Stimulated activated CD8-positive, alpha-beta memory T cell treated with anti-CD3 and anti-CD28 coated beads, Interleukin-15, amount 100 ng/mL, for 24 hours (primary cell): Measurements from ENCODE around the gene NBPF11.
"Not testable (repeated sequence)": the region's sequence is repeated elsewhere in the genome, so short reads cannot be mapped to it uniquely, and the experiment has no call there.

ENCODE experiments used
- DNase-seq: peaks from one replicate; pipeline ENCODE4 v3.0.0-alpha.2; 2020; ENCODE audit warnings: low read depth

The NBPF11 gene

GRCh38 chr1:148150945-148151344, 1.1 kb downstream of the NBPF11 start:
- DNase-seq: not testable (repeated sequence)

DNA sequence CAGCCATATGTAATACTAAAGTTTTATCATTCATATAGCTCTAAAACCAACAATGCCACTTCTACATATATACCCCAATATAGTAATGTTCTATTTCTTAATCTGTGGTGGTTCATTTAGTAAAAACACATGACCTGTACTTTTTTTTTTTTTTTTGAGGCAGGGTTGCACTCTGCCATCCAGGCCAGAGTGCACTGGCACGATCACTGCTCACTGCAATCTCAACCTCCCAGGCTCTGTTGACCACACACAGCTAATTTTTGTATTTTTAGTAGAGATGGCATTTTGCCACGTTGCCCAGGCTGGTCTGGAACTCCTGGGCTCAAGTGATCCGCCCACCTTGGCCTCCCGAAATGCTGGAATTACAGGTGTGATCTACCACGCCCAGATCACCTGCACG, 2.1 kb downstream of the NBPF11 start:
- DNase-seq: not testable (repeated sequence)

GRCh38 chr1:148149050-148149815, 2.8 kb downstream of the NBPF11 start:
- not testable (repeated sequence) for DNase-seq

GRCh38 chr1:148147052-148147838, 4.8 kb downstream of the NBPF11 start:
- not testable (repeated sequence) for DNase-seq

DNA sequence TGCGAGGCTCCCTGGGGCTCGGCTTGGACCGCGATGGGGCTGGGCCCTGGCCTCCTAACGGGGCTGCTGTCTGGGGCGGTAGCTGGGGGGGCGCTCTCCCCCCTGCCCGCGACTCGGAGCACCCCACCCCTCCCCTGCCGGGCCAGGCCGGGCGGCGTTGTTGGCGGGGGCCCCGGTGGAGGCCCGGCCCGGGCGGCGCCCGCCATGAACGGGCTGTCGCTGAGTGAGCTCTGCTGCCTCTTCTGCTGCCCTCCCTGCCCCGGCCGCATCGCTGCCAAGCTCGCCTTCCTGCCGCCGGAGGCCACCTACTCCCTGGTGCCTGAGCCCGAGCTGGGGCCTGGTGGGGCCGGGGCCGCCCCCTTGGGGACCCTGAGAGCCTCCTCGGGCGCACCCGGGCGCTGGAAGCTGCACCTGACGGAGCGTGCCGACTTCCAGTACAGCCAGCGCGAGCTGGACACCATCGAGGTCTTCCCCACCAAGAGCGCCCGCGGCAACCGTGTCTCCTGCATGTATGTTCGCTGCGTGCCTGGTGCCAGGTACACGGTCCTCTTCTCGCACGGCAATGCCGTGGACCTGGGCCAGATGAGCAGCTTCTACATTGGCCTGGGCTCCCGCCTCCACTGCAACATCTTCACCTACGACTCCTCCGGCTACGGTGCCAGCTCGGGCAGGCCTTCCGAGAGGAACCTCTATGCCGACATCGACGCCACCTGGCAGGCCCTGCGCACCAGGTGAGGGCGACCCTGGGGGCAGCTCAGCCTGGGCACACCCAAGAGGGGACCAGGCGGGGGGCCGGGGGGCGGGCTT, 5.7 kb downstream of the NBPF11 start:
- DNase-seq: not testable (repeated sequence)

DNA sequence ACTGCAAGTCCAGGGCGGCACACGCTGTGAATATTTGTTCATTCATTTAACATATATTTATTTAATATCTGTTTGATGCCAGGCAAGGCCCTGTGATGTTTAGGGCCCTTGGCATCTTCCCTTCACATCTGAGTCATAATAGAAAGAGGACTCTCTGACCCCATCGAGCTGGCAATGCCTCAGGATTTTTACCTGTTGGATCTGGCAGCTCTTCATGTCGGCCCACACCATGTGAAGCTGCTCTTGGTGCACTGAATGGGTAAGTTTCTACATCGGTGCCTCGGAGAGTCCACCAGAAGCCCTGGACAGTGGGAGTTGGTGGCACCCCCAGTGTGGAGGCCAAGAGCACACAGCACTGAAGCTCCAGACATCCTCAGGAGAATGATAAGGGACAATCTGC, 8.9 kb downstream of the NBPF11 start:
- not testable (repeated sequence) for DNase-seq

GRCh38 chr1:148141936-148142335, 10.1 kb downstream of the NBPF11 start:
- DNase-seq: not testable (repeated sequence)

- DNase-seq: not testable (repeated sequence)
Measured at GRCh38 chr1:148138606-148139005, 13.5 kb downstream of the NBPF11 start.

GRCh38 chr1:148122341-148122740, 29.7 kb downstream of the NBPF11 start:
- DNase-seq: not testable (repeated sequence)

DNA sequence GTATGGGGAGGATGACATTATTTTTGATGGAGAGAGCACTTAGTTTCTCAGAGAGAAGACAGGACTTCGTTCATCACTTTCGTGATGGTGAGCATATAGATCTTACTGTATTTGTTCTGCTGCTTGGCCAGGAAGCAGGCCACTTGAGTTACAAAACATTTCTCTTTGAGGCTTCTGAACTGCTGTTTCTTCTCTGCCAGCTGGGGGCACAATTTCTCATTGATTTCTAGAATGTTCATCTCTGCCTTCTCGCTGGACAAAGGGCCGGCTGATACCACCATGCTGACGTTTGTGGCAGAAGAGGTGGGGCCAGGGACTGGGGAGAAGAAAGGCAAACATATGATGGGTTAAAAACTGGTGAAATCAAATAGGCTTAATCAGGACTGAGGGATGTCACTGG, 31.7 kb downstream of the NBPF11 start:
- not testable (repeated sequence) for DNase-seq

DNA sequence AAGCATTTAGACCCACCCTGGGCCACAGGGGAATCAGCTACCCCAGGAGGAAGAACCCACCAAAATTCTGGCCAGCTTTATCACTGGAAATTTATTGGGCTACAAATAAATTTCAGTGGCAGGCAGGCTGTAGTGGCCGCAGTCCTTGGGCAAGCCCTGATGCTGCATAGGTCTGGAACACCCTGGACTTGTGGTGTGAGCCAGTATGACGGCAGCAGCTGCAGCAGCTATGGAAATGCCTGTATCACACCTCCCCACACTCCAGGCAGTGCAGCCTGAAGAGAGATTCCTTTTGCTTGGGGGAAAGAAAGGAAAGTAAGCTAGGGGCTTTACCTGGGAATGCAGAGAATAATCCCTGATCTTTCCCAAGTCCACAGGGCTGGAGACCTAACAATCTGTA, 56.3 kb downstream of the NBPF11 start:
- not testable (repeated sequence) for DNase-seq

DNA sequence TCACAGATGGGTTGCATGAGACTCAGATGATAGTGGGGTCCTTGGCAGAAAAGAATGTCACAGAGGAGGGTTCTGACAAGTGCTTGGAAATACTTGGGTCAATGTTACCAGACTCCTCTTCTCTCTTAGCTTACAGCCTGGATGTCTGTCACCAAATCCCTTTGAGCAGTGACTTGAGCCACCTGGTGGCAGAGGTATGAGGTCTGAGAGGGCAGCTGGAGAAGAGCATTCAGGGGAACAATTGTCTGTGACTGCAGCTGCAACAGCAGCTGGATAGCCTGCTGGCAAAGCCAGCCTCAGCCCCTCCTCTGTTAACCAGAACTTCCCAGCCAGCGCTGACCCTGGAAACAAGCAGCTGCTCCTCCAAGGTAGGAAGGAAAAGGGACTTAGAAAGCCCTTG, 65.9 kb downstream of the NBPF11 start:
- not testable (repeated sequence) for DNase-seq

DNA sequence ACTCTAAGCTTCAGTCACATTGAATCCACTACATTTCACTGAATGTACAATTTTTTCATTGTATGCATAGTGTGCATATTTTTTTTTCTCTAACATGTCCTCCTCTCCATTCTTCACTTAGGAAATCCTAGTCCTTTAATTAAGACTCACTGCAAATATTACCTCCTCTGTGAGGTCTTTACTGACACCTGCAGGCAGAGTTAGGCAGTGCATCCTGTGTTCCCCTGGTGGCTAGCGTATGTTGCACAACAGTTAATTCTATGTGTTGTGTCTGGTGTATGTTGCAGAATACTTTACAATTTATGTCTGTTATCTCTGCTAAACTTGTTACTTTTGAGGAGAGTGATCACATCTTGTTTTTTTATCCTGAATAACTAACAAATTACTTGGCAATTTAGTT, 70.9 kb downstream of the NBPF11 start:
- not testable (repeated sequence) for DNase-seq

DNA sequence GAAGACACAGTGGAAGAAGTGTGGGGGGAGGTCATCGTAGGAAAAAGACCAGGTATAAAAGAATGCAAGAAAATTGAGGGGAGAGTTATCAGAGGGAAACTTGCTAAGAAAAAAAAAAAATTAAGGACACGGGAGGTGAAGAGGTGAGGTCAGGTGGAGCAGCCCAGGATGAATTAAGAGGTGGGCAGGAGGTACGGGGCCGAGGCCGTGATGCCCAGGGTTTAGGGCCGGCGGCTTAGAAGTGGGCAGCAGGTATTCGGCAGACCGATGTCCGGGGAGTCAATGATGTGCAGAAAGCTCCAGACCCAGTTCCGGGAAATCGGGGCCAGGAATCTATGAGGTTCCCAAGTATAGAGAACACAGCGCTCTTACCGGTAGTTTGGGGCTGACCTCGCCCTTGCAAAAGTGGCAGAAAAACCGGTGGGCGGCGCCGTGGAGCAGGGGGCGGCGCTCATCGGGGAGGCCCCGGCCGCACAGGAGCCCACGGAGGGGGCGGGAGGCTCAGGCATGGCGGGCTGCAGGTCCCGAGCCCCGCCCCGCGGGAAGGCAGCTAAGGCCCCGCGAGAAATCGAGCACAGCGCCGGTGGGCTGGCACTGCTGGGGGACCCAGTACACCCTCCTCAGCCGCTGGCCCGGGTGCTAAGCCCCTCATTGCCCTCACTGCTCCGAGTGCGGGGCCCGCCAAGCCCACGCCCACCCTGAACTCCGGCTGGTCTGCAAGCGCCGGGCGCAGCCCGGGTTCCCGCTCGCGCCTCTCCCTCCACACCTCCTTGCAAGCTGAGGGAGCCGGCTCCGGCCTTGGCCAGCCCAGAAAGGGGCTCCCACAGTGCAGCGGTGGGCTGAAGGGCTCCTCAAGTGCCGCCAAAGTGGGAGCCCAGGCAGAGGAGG, 73.2 kb downstream of the NBPF11 start:
- not testable (repeated sequence) for DNase-seq

GRCh38 chr1:148078090-148078489, 74.0 kb downstream of the NBPF11 start:
- not testable (repeated sequence) for DNase-seq

GRCh38 chr1:148077458-148077857, 74.6 kb downstream of the NBPF11 start:
- DNase-seq: not testable (repeated sequence)

GRCh38 chr1:148073392-148073791, 78.7 kb downstream of the NBPF11 start:
- DNase-seq: not testable (repeated sequence)

GRCh38 chr1:148068606-148069005, 83.5 kb downstream of the NBPF11 start:
- DNase-seq: not testable (repeated sequence)

DNA sequence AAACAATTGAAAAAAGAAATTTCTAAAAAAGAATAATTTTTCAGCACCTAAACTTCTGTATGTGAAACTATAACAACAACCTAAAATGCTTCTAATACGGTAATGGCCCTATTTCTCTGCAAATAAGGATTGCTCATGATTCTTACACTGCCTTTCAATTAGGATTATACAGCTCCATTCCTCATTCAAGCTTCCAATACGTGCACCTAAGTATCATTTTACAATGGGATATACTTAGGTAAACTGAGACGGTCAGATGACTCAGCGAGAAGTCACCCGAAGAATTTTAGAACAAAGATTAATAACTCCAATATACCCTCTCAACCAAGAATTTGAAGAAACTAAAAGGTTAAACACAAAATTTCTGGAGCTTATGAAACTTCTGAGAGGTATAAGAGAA, 83.9 kb downstream of the NBPF11 start:
- DNase-seq: not testable (repeated sequence)

- not testable (repeated sequence) for DNase-seq
Measured at GRCh38 chr1:148060294-148060701, 91.8 kb downstream of the NBPF11 start.

- not testable (repeated sequence) for DNase-seq
Measured at GRCh38 chr1:148057384-148057783, 94.7 kb downstream of the NBPF11 start.
